Stromal cell of bone marrow (primary cell): ENCODE results near the gene MKI67.
"Not testable (repeated sequence)": the region's sequence is repeated elsewhere in the genome, so short reads cannot be mapped to it uniquely, and the experiment has no call there.

Experiments
- DNase-seq: peaks from one replicate; pipeline ENCODE4 v3.0.0-alpha.2; 2012; ENCODE audit warnings: low read depth

Gene MKI67

DNA sequence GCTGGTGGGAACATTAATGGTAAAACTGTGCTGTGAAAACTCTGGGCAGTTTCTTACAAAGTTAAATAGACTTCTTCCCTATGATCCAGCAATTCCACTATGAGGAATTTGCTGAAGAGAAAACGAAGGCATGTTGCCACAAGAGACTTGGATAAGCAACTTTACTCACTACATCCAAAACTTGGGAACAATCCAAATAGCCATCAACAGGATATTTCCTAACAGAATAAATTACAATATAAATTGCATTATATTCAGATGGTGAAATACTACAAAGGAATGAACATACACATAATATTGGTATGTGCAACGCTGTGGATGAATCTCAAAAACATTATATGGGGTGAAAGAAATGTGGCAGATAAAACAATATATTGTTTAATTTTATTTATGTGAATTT lies 21.4 kb upstream of the MKI67 start:
- DNase-seq: peak; percentile 88

DNA sequence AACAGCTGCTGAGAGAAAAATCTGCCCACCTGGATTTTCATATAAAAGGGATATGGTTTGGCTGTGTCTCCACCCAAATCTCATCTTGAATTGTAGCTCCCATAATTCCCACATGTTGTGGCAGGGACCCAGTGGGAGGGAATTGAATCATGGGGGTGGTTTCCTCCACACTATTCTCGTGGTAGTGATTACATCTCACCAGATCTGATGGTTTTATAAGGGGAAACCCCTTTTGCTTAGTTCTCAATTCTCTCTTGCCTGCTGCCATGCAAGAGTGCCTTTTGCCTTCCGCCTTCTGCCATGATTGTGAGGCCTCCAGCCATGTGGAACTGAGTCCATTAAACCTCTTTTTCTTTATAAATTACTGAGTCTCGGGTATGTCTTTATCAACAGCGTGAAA lies 20.8 kb upstream of the MKI67 start:
- no peak for DNase-seq

DNA sequence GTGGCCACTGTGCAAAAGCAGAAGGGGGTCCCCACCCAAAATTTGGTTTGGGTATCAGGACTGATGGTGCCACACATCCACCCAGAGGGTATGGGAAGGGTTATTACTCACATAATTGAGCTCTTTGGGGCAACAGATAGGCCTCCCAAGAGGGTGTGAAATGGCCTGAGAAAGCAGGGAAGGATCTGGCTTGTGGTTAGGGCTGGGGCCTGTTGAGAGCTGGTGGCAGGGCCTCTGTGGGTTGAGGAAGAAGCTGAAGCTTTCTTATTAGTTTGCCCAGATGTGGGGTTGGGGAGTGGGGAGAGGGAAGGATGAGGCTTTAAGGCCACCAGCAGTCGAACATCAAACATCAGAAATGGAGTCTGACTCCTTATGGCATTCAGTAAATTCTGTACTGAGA lies 18.3 kb upstream of the MKI67 start:
- DNase-seq: no peak

- DNase-seq: no peak
Measured at GRCh38 chr10:128143531-128143930, 17.3 kb upstream of the MKI67 start.

- no peak for DNase-seq
Measured at GRCh38 chr10:128140425-128140824, 14.2 kb upstream of the MKI67 start.

- not testable (repeated sequence) for DNase-seq
Measured at GRCh38 chr10:128138429-128138828, 12.2 kb upstream of the MKI67 start.

DNA sequence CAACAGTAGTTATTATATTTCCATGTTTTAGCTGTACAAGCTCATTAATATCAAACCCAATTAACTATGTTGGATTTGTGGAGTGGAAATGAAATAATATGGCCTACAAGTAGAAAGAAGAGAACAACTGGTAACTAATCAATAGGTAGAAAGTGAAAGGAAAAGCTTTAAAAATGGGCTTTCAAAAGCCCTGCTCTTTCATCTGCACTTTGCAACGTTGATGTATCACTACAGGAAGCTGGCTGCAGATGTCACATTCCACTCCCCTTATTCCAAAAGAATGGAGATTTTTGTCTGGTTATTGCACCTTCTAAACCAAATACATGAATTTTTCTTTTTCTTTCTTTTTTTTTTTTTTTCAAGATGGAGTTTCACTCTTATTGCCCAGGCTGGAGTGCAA lies 11.7 kb upstream of the MKI67 start:
- no peak for DNase-seq

- no peak for DNase-seq
Measured at GRCh38 chr10:128130051-128130450, 3.8 kb upstream of the MKI67 start.

- DNase-seq: no peak
Measured at GRCh38 chr10:128128582-128128981, 2.4 kb upstream of the MKI67 start.

- DNase-seq: no peak
Measured at GRCh38 chr10:128125416-128125943, 743 bp downstream of the MKI67 start.

- DNase-seq: no peak
Measured at GRCh38 chr10:128124813-128125403, 1.3 kb downstream of the MKI67 start.

DNA sequence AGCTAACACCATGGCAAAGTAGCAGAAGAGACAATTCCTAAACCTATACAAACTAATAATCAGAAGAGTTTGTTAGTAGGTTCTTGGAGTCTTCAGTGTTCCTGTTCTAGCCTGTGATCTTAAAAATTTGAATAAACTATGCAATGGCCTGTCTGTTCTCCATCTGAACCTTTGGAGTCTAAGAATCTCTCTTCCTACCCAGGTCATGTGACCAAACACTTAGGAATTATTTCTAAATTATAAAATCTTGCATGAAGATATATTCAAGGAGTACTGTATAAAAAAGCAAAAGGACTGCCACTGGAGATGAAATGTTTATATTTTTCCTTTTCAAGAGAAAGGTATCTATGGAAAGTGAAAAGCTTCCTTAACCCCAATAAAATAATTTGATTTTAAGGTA lies 2.4 kb downstream of the MKI67 start:
- DNase-seq: no peak

GRCh38 chr10:128122931-128123330 lies 3.3 kb downstream of the MKI67 start:
- DNase-seq: no peak

GRCh38 chr10:128121750-128122412 lies 4.3 kb downstream of the MKI67 start:
- DNase-seq: no peak

GRCh38 chr10:128116851-128117615 lies 9.2 kb downstream of the MKI67 start:
- no peak for DNase-seq

DNA sequence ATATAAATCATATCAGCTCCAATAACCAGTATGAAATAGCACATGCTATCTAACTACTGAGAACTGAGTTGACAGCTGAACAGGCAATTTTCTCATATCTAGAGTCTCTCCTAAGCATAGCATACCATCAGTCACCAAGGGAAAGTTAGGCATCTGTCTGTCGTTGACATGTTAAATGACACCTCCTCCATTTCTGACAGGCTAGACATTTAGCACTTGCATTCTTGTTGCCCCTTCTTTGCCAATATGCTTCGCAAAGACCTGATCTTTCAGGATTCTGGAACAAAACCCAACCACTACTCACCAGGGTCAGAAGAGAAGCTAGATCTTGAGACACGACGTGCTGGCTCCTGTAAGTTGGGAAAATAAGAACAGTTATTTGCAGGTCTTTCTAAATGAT lies 10.0 kb downstream of the MKI67 start:
- DNase-seq: no peak

DNA sequence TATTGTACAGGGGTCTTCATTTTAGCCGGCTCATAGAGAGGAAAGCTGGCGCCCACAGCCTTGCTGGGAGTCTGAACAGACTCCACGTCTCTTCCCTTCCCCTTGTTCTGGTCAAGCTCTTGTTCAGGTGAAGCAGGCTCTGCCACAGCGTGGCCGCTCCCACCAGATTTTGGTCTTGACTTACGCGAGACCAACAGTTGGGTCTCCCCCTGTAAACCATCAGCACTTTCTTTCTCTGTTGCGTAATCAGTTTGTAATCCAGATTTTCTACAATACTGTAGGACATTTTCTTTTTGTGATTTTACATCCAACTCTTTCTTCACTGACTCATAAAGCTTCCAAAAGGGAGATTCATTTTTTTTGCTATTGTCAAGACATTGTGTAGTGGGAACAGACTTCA lies 10.9 kb downstream of the MKI67 start:
- DNase-seq: no peak

- DNase-seq: no peak
Measured at GRCh38 chr10:128114901-128115300, 11.3 kb downstream of the MKI67 start.

DNA sequence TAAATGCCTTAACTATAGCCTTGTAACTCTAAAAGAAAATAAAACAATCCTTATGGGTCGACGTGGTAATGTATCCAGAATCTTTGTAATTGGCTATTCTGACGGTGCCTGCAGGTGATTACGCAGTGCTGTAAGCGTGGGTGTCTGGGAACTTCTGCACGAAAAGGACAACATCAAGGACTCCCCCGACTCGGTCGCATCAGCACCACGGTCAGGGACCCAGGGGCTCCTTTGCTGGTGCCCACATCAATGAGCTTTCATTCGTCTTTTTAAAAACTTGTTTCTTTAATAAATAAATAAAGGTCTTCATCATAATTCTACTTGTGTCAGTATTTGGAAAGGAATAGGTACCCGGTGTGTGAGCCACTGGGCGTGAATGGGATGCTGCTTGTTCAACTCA lies 13.2 kb downstream of the MKI67 start:
- no peak for DNase-seq

- no peak for DNase-seq
Measured at GRCh38 chr10:128111696-128112095, 14.5 kb downstream of the MKI67 start.

- no peak for DNase-seq
Measured at GRCh38 chr10:128110339-128110738, 15.9 kb downstream of the MKI67 start.

GRCh38 chr10:128109707-128110106 lies 16.5 kb downstream of the MKI67 start:
- DNase-seq: no peak

DNA sequence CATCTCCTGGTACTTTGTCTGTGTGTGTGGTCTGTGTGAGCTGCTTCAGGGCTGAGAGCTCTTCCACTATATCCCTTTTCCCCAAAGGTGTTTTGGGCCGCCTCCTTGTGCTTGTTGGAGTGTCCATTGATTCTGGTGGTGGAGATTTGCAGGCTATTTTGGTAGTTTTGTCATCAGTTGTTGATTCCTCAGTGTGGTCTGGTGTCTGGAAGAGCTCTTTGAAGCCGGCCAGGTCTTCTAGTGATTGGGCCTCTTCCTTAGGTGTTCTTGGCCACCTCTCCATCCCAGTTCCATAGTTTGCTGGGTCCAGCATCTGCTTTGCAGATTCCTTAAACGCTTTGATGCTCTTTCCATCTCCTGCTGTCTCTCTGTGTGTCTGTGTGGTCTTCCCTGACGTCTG lies 20.8 kb downstream of the MKI67 start:
- no peak for DNase-seq
